OCI-LY7 (cell line): Measurements from ENCODE around the gene CALR. TPM values are rescaled to one million over a fixed set of nuclear protein-coding genes. Genes with fewer than 3 reads are reported as not detected.

ENCODE experiments used
- BruUV-seq: library from RNA; stranded (reverse); fragments of 400-500 nt; replicated peaks from 2 replicates; lab custom pipeline; 2021; lab: Mats Ljungman, UMichigan
- CTCF ChIA-PET: fragments of 300-600 bp; sonication (Branson Sonifier 250); formaldehyde crosslinking; loops from one replicate; lab custom pipeline; 2022; ENCODE audit warnings: antibody characterized with exemption; ENCODE audit not compliant: unreplicated experiment; lab: Charles Lee
- POLR2A ChIA-PET: fragments of 300-600 bp; sonication (Branson Sonifier 250); formaldehyde crosslinking; loops from one replicate; lab custom pipeline; 2022; ENCODE audit warnings: antibody characterized with exemption; lab: Charles Lee
- DNase-seq: peaks from one replicate; pipeline ENCODE4 v3.0.0-alpha.2; 2015; ENCODE audit warnings: low spot score
- H2AFZ ChIP-seq: fragments of 200-600 bp; sonication (generic), shearing (Covaris generic); 2 replicates; pipeline ENCODE4 v1.6.1; 2014; ENCODE audit warnings: mild to moderate bottlenecking, antibody characterized with exemption, low read length, moderate library complexity
- H3K27ac ChIP-seq: fragments of 200-600 bp; sonication (generic); 2 replicates; pipeline ENCODE4 v1.5.1; 2014; ENCODE audit warnings: mixed run types, low read depth, mild to moderate bottlenecking, moderate library complexity, low read length, inconsistent platforms; ENCODE audit not compliant: poor library complexity, severe bottlenecking
- H3K36me3 ChIP-seq: fragments of 200-600 bp; sonication (generic); 2 replicates; pipeline ENCODE4 v1.6.1; 2014; ENCODE audit warnings: mild to moderate bottlenecking, antibody characterized with exemption, low read length, moderate library complexity, mixed read lengths; ENCODE audit not compliant: insufficient read depth
- H3K4me1 ChIP-seq: fragments of 200-600 bp; sonication (generic); 2 replicates; pipeline ENCODE4 v1.5.1; 2014; ENCODE audit warnings: mild to moderate bottlenecking, low read length; ENCODE audit not compliant: insufficient read depth, poor library complexity, severe bottlenecking
- H3K4me2 ChIP-seq: fragments of 200-600 bp; sonication (generic); 2 replicates; pipeline ENCODE4 v1.6.1; 2014; ENCODE audit warnings: mild to moderate bottlenecking, low read length
- H3K4me3 ChIP-seq: fragments of 200-600 bp; sonication (generic); 2 replicates; pipeline ENCODE4 v1.5.1; 2014; ENCODE audit warnings: mild to moderate bottlenecking, low read depth, low read length; ENCODE audit not compliant: poor library complexity, severe bottlenecking
- H3K79me2 ChIP-seq: fragments of 200-600 bp; sonication (generic); 2 replicates; pipeline ENCODE4 v1.6.1; 2016; ENCODE audit warnings: low read depth, mild to moderate bottlenecking, low read length, moderate library complexity, mixed read lengths; ENCODE audit not compliant: insufficient read depth
- H3K9me2 ChIP-seq: fragments of 200-600 bp; sonication (generic); 2 replicates; pipeline ENCODE4 v1.6.1; 2016; ENCODE audit warnings: mild to moderate bottlenecking, low read length, mixed read lengths; ENCODE audit not compliant: insufficient read depth
- H3K9me3 ChIP-seq: fragments of 200-600 bp; sonication (generic); 2 replicates; pipeline ENCODE4 v1.6.1; 2014; ENCODE audit warnings: mild to moderate bottlenecking, mixed run types, low read length, mixed read lengths
- H4K20me1 ChIP-seq: fragments of 200-600 bp; sonication (generic); 2 replicates; pipeline ENCODE4 v1.6.1; 2014; ENCODE audit warnings: mild to moderate bottlenecking, antibody characterized with exemption, low read length, moderate library complexity, mixed read lengths; ENCODE audit not compliant: insufficient read depth
- EZH2phosphoT487 ChIP-seq: fragments of 200-600 bp; sonication (generic); IDR thresholded peaks from 2 replicates; pipeline ENCODE4 v1.6.1; 2018; ENCODE audit warnings: low read depth, borderline replicate concordance, mild to moderate bottlenecking, mixed run types, antibody characterized with exemption, low read length, moderate library complexity, mixed read lengths
- intact Hi-C: fragments of 100-400 bp; cut with micrococcal nuclease; formaldehyde crosslinking; loops from one replicate; pipeline ENCODE4 v1.10.0; 2022; ENCODE audit not compliant: unreplicated experiment
- total RNA-seq, 2 experiments: library from RNA; depleted of rRNA in 1 of 2; stranded (reverse); fragments of >200 nt in 1 of 2; shearing (Covaris generic) in 1 of 2; gene quantifications; 2 replicates each; pipeline ENCODE4 v1.2.3, GENCODE V29; 2014 to 2022
- TF ChIP-seq, protein P1 (sequence below): fragments of 200-600 bp; sonication (generic); conservative IDR thresholded peaks from 2 replicates; pipeline ENCODE4 v1.5.1; 2014; ENCODE audit warnings: mild to moderate bottlenecking, antibody characterized with exemption, low read length, moderate library complexity, mixed read lengths

Gene CALR
- total RNA-seq, 2 experiments from 2014 or later, result 581 to 1,039 TPM

- Histone ChIP-seq H3K4me2 (no peak overlapping the region), H3K9me3 (no peaks in the 10 kb centered on the region)
- TF ChIP-seq, protein P1, sequence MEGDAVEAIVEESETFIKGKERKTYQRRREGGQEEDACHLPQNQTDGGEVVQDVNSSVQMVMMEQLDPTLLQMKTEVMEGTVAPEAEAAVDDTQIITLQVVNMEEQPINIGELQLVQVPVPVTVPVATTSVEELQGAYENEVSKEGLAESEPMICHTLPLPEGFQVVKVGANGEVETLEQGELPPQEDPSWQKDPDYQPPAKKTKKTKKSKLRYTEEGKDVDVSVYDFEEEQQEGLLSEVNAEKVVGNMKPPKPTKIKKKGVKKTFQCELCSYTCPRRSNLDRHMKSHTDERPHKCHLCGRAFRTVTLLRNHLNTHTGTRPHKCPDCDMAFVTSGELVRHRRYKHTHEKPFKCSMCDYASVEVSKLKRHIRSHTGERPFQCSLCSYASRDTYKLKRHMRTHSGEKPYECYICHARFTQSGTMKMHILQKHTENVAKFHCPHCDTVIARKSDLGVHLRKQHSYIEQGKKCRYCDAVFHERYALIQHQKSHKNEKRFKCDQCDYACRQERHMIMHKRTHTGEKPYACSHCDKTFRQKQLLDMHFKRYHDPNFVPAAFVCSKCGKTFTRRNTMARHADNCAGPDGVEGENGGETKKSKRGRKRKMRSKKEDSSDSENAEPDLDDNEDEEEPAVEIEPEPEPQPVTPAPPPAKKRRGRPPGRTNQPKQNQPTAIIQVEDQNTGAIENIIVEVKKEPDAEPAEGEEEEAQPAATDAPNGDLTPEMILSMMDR, result no peak
- TF ChIP-seq EZH2phosphoT487, result no peak
Observed at GRCh38 chr19:12973236-12973635, 34.8 kb downstream of the CALR start.

DNA sequence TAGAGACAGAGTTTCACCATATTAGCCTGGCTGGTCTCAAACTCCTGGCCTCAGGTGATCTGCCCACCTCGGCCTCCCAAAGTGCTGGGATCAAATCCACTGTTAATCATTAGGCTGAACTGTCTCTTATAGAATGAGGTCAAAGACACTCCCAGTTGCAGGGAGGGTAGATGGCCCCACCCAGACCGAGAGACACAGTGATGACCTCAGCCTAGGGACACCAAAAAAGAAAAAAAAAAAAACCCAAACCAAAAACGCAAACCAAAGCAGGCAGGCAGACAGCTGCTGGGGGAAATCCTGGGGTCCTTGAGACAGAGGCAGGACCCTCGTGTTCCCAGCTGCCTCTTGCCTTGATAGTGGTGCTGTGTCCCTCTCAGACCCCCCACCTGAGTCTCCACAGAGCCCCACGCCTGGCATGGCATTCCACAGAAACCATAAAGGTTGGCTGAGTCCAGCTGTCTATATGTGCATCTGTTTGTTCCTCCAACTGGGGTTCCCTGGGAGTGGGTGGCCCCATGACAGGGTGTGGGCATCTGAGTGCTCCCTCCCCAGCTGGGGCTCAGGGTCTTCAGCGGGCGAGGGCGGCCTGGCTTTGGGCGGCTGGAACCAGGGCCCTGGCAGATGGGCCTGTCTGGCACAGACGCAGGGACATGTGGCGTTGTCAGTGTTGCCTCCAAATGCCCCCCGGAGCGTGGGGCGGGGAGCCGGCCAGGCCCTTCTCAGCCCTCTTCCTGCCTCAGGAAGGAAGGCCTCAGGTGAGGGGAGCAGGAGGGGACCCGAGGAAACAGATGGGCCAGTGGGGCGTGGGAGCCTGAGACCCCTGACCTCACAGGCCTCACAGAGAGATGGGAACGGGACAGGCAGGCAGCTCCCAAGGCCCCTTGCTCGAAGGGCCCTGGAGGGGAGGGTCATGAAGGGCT lies 36.2 kb downstream of the CALR start:
- BruUV-seq, result no TSS peak
- no peak for DNase-seq
- Histone ChIP-seq H3K4me1 (no peaks in the 10 kb centered on the region), H3K27ac (no peak overlapping the region), H2AFZ (no peak overlapping the region), H3K4me2 (no peak overlapping the region), H3K9me3 (no peaks in the 10 kb centered on the region), H4K20me1 (no peaks in the 10 kb centered on the region), H3K79me2 (no peaks in the 10 kb centered on the region), H3K36me3 (no peaks in the 10 kb centered on the region), H3K4me3 (no peak overlapping the region), H3K9me2 (no peaks in the 10 kb centered on the region)
- ChIA-PET CTCF (interaction anchor here (0.5 to 3.4 kb wide), 3 partner anchors 9 to 1014 kb away, joined by 3 to 11 read pairs (median 4); no protein-coding TSS in a partner anchor), POLR2A (no interaction called here)
- intact Hi-C loops, result loop anchor here (5.0 kb wide), 1 partner anchor 288 kb away; no protein-coding TSS in a partner anchor
- TF ChIP-seq, protein P1, result no peak

More at GRCh38 chr19:12973236-12973635, 34.8 kb downstream of the CALR start:
- Histone ChIP-seq H3K4me1 (no peaks in the 10 kb centered on the region), H3K36me3 (no peaks in the 10 kb centered on the region), H3K4me3 (no peak overlapping the region), H3K9me2 (no peaks in the 10 kb centered on the region), H2AFZ (no peak overlapping the region), H3K27ac (no peak overlapping the region), H4K20me1 (no peaks in the 10 kb centered on the region), H3K79me2 (no peaks in the 10 kb centered on the region)
- no TSS peak for BruUV-seq
- CTCF ChIA-PET, result no interaction called here
- POLR2A ChIA-PET, result no interaction called here
- intact Hi-C loops, result no loop called here
- no peak for DNase-seq
